Measurements from ENCODE around the gene NMNAT1.

Gene NMNAT1

DNA sequence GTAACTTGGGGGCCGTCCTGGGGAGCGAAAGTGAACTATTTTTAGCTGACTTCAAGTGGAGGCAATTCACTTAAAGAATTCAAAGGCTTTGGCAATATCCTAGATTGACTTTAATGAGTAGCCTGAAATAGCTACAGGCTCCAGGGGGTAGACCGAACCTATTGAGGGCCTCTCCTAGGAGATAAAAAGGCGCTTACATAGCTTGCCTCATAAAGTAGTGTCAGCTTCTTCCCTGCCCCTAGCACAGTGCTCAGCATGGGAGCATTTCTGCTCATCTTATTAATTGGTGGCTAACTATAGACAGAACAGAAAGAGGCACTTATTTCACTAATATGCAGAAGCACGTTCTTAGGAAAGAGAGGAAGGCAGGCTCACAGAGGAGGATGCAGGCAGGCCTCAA, 20.9 kb upstream of the NMNAT1 start:
- H3K79me2 ChIP-seq (ENCODE audit: insufficient read depth, low read length) = no peaks in the 10 kb centered on the region
- H3K9ac ChIP-seq (ENCODE audit: low read depth, low read length, poor library complexity, severe bottlenecking) = no peak overlapping the region
- no peaks in the 10 kb centered on the region for H3K27me3 ChIP-seq (ENCODE audit: insufficient read depth, low read length, poor library complexity, severe bottlenecking)
- no peak overlapping the region for H3K4me3 ChIP-seq (ENCODE audit: low read length, poor library complexity, severe bottlenecking)
- peaks cover 2% of the 10 kb centered on the region for H3K4me1 ChIP-seq (ENCODE audit: insufficient read depth, low read length, poor library complexity, severe bottlenecking)
- no peaks in the 10 kb centered on the region for H3K36me3 ChIP-seq (ENCODE audit: insufficient read depth, low read length)
- no peaks in the 10 kb centered on the region for H4K20me1 ChIP-seq (ENCODE audit: insufficient read depth, low read length, poor library complexity, severe bottlenecking)
- no peaks in the 10 kb centered on the region for H3K9me3 ChIP-seq (ENCODE audit: insufficient read depth, low read depth, low read length)
- no peak overlapping the region for H2AFZ ChIP-seq (ENCODE audit: low read length)
- no peaks in the 10 kb centered on the region for H3K9me2 ChIP-seq (replicated peaks; ENCODE audit: low read depth, low read length)
- TF ChIP-seq, protein P1, sequence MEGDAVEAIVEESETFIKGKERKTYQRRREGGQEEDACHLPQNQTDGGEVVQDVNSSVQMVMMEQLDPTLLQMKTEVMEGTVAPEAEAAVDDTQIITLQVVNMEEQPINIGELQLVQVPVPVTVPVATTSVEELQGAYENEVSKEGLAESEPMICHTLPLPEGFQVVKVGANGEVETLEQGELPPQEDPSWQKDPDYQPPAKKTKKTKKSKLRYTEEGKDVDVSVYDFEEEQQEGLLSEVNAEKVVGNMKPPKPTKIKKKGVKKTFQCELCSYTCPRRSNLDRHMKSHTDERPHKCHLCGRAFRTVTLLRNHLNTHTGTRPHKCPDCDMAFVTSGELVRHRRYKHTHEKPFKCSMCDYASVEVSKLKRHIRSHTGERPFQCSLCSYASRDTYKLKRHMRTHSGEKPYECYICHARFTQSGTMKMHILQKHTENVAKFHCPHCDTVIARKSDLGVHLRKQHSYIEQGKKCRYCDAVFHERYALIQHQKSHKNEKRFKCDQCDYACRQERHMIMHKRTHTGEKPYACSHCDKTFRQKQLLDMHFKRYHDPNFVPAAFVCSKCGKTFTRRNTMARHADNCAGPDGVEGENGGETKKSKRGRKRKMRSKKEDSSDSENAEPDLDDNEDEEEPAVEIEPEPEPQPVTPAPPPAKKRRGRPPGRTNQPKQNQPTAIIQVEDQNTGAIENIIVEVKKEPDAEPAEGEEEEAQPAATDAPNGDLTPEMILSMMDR (conservative IDR thresholded peaks at IDR 0.05; ENCODE audit: low read length) = no peak
- no peak for TF ChIP-seq EZH2phosphoT487 (IDR thresholded peaks at IDR 0.05; ENCODE audit: borderline replicate concordance)
- no peaks in the 10 kb centered on the region; the same call in 1 of the 2 replicates for H3F3A ChIP-seq (ENCODE audit: low read depth)
- no peak overlapping the region for H3K4me2 ChIP-seq (ENCODE audit: low read depth, low read length, poor library complexity, severe bottlenecking)

DNA sequence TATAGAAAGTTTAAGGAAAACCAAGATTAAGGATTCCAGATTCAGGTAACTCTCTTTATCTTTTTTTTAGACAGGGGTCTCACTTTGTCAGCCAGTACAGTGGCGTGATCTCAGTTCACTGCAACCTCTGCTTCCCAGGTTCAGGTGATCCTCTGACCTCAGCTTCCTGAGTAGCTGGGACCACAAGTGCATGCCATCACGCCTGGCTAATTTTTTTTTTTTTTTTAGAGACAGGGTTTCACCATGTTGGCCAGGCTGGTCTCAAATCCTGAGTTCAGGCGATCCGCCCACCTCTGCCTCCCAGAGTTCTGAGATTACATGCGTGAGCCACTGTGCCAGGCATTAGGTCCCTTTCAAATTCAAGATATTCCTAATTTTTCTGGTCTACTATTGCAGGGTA, 16.0 kb upstream of the NMNAT1 start:
- no peaks in the 10 kb centered on the region for H4K20me1 ChIP-seq (ENCODE audit: insufficient read depth, low read length, poor library complexity, severe bottlenecking)
- H3K27me3 ChIP-seq (ENCODE audit: insufficient read depth, low read length, poor library complexity, severe bottlenecking) = no peaks in the 10 kb centered on the region
- H3K4me3 ChIP-seq (ENCODE audit: low read length, poor library complexity, severe bottlenecking) = no peak overlapping the region
- no peaks in the 10 kb centered on the region for H3K79me2 ChIP-seq (ENCODE audit: insufficient read depth, low read length)
- peaks cover 3% of the 10 kb centered on the region for H3K4me1 ChIP-seq (ENCODE audit: insufficient read depth, low read length, poor library complexity, severe bottlenecking)
- H3K9me2 ChIP-seq (replicated peaks; ENCODE audit: low read depth, low read length) = no peaks in the 10 kb centered on the region
- no peaks in the 10 kb centered on the region for H3K9me3 ChIP-seq (ENCODE audit: insufficient read depth, low read depth, low read length)
- H3K36me3 ChIP-seq (ENCODE audit: insufficient read depth, low read length) = peaks cover 3% of the 10 kb centered on the region; the same call in 1 of the 2 replicates
- no peak overlapping the region for H2AFZ ChIP-seq (ENCODE audit: low read length)
- no peak for TF ChIP-seq EZH2phosphoT487 (IDR thresholded peaks at IDR 0.05; ENCODE audit: borderline replicate concordance)
- TF ChIP-seq, protein P1 (conservative IDR thresholded peaks at IDR 0.05; ENCODE audit: low read length) = no peak
- no peak overlapping the region for H3K9ac ChIP-seq (ENCODE audit: low read depth, low read length, poor library complexity, severe bottlenecking)
- no peak overlapping the region for H3K4me2 ChIP-seq (ENCODE audit: low read depth, low read length, poor library complexity, severe bottlenecking)
- no peaks in the 10 kb centered on the region; the same call in 1 of the 2 replicates for H3F3A ChIP-seq (ENCODE audit: low read depth)

DNA sequence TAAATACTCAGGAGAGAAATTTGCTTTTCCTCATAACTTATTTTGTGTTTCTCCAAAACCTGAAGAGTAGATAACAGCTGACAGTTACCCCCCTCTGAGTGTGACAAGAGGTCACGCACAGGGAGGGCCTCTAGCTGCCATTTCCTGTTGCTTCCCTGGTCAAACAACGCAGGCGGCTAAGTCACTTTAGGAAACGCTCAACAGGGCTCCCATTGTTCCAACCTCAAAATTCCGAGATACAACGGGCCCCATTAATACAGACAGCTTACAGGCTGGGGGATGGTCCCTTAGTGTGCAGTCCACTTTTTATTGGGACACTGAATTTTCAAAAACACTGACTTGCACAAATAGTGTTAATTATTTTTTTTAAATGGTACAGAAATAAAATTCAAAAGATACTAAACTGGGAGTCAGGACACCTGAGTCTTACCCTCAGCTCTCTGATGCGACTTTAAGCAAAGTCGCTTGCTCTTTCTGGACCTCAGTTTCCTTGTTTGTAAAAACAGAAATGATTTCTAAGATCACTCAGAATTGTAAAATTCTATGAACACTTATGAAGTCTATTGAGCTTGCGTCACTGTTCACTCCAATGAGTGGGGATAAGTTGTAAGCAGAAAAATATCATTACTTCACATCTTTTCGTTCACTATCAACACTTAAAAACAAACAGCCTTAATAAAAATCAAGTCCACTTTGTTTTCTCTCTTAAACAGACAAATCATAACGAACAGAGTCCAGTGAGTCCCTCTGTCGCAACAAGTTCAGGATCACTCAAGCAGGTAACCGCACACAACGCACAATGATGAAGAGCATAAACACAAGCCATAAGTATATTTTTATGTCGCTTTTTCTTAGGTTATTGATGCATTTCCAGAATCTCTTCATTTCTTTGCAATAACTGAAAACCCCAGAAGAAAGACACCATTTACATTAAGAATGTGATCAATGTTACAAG, 13.6 kb upstream of the NMNAT1 start:
- Histone ChIP-seq H3K9ac (ENCODE audit: low read depth, low read length, poor library complexity, severe bottlenecking) (no peak overlapping the region), H3K9me2 (replicated peaks; ENCODE audit: low read depth, low read length) (no peaks in the 10 kb centered on the region)

More for the DNA sequence above, 13.6 kb upstream of the NMNAT1 start:
- TF ChIP-seq, protein P1 (conservative IDR thresholded peaks at IDR 0.05; ENCODE audit: low read length) = no peak
- TF ChIP-seq EZH2phosphoT487 (IDR thresholded peaks at IDR 0.05; ENCODE audit: borderline replicate concordance) = no peak
- Histone ChIP-seq H4K20me1 (ENCODE audit: insufficient read depth, low read length, poor library complexity, severe bottlenecking) (no peaks in the 10 kb centered on the region), H3K9me3 (ENCODE audit: insufficient read depth, low read depth, low read length) (no peaks in the 10 kb centered on the region), H2AFZ (ENCODE audit: low read length) (no peak overlapping the region), H3K4me2 (ENCODE audit: low read depth, low read length, poor library complexity, severe bottlenecking) (no peak overlapping the region), H3K79me2 (ENCODE audit: insufficient read depth, low read length) (no peaks in the 10 kb centered on the region), H3K4me1 (ENCODE audit: insufficient read depth, low read length, poor library complexity, severe bottlenecking) (peaks cover 3% of the 10 kb centered on the region), H3K36me3 (ENCODE audit: insufficient read depth, low read length) (peaks cover 3% of the 10 kb centered on the region; the same call in 1 of the 2 replicates), H3F3A (ENCODE audit: low read depth) (no peaks in the 10 kb centered on the region; the same call in 1 of the 2 replicates), H3K27me3 (ENCODE audit: insufficient read depth, low read length, poor library complexity, severe bottlenecking) (no peaks in the 10 kb centered on the region), H3K4me3 (ENCODE audit: low read length, poor library complexity, severe bottlenecking) (no peak overlapping the region)
